Vagina (tissue), 2 donors: ENCODE measurements around the gene SHMT1.

Experiments used
- POLR2A ChIP-seq, 2 donors: fragments of 450-650 bp; IDR thresholded peaks; one replicate each; pipeline ENCODE4 v1.6.1; 2017; ENCODE audit warnings: antibody characterized with exemption in 2 of 2, mild to moderate bottlenecking in 2 of 2, moderate library complexity in 2 of 2
- POLR2AphosphoS5 ChIP-seq, 2 donors: sonication (generic); formaldehyde crosslinking; IDR thresholded peaks; one replicate each; pipeline ENCODE4 v1.9.0; 2017; ENCODE audit warnings: antibody characterized with exemption in 2 of 2, mild to moderate bottlenecking in 2 of 2, low read depth in 1 of 2; ENCODE audit not compliant: insufficient read depth in 1 of 2
- TF ChIP-seq, protein P1 (sequence below), 3 experiments: fragments of 450-650 bp in 2 of 3; fragments of 200-600 bp in 1 of 3; sonication (generic) in 1 of 3; IDR thresholded peaks; one replicate each; pipeline ENCODE4 v1.5.1; 2017 to 2019; ENCODE audit warnings: antibody characterized with exemption in 3 of 3, mild to moderate bottlenecking in 2 of 3, moderate library complexity in 2 of 3

DNA sequence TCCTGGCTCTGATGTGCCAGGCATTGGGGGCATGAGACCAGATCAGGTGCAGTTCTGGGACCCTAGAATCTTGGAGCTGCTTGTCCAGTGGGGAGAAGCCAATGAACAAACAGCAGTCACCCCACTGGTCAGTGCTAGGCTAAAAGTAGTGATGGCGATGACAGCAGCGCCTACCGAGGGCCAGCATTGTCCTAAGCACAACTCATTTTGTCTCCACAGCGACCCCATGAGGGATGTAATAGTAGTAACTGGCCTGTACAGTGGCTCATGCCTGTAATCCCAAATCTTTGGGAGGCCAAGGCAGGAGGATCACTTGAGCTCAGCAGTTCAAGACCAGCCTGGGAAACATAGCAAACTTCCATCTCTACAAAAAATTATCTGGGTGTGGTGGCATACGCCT is 42.0 kb downstream of the SHMT1 start:
- TF ChIP-seq, protein P1, sequence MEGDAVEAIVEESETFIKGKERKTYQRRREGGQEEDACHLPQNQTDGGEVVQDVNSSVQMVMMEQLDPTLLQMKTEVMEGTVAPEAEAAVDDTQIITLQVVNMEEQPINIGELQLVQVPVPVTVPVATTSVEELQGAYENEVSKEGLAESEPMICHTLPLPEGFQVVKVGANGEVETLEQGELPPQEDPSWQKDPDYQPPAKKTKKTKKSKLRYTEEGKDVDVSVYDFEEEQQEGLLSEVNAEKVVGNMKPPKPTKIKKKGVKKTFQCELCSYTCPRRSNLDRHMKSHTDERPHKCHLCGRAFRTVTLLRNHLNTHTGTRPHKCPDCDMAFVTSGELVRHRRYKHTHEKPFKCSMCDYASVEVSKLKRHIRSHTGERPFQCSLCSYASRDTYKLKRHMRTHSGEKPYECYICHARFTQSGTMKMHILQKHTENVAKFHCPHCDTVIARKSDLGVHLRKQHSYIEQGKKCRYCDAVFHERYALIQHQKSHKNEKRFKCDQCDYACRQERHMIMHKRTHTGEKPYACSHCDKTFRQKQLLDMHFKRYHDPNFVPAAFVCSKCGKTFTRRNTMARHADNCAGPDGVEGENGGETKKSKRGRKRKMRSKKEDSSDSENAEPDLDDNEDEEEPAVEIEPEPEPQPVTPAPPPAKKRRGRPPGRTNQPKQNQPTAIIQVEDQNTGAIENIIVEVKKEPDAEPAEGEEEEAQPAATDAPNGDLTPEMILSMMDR (IDR thresholded peaks at IDR 0.05): no peak
- TF ChIP-seq POLR2AphosphoS5 (IDR thresholded peaks at IDR 0.05; ENCODE audit: insufficient read depth in 1 of 2, low read depth in 1 of 2) (no peak), POLR2A (IDR thresholded peaks at IDR 0.05) (no peak)
